NCI-H2107 (cell line): ENCODE results near the gene R3HDM2.
A peak's percentile ranks its signal among the peaks of the same experiment; 100 is the strongest.

Experiments
- DNase-seq: peaks from one replicate; lab custom pipeline; 2025; lab: John Stamatoyannopoulos, UW

The R3HDM2 gene

GRCh38 chr12:57266681-57267080, 164.2 kb downstream of the R3HDM2 start:
- DNase-seq: no peak

GRCh38 chr12:57263096-57263495, 167.7 kb downstream of the R3HDM2 start:
- DNase-seq: no peak

DNA sequence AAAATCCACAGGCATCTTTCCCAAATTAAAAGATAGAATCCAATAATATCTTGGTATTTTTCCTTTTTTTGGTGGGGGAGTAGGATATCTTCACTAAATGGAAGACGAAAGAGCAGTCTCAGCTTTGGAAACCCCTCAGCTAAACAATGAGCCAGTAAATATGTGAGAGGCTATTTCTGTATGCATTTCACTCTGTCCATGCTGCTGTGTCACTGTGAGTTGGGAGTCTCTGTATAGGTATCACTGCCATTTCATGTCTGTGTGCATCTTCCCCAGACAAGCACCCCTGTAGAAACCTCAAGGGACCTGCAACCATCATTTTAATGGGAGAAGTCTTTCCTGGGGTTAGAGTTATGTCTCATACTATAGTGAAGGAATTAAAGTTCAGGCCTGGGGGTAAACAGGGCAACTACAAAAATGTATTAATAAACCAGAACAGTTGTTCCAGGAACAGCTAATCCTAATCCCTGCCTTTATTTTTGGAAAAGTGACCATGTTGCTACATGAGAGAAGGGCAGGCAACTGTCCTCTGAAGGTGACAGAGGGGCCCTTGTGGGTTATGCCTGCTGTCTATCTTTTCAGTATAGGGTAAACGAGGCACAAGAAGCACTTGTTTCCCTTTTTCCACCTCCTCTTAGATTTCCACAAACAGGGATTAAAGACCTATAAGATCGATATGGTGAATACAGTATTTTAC, 168.6 kb downstream of the R3HDM2 start:
- no peak for DNase-seq

DNA sequence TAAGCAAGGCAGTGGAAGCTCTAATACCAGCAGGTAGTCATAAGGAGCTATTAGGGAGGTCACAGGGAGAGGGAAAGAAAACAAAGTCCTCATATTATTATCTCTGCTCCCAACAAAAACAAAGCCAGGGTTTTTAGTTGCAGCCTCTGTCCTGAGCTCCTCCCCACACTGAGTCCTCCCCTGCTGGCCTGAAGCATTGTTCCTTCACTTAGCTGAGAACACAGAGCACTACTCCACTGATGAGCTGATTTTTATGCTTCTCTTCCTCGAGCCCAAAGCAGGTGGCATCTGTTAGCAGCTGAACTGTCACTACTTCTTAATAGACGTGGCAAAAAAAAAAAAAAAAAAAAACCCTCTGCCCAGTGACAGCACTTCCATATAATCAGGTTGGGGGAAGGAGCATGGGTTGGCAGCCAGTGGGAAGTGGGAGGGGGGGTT, 169.4 kb downstream of the R3HDM2 start:
- peak; percentile 91 for DNase-seq

GRCh38 chr12:57260366-57260765, 170.5 kb downstream of the R3HDM2 start:
- DNase-seq: no peak

GRCh38 chr12:57258977-57259970, 171.6 kb downstream of the R3HDM2 start:
- DNase-seq: no peak

GRCh38 chr12:57255916-57256315, 174.9 kb downstream of the R3HDM2 start:
- no peak for DNase-seq

- DNase-seq: no peak
Observed at GRCh38 chr12:57254506-57255280, 176.2 kb downstream of the R3HDM2 start.

DNA sequence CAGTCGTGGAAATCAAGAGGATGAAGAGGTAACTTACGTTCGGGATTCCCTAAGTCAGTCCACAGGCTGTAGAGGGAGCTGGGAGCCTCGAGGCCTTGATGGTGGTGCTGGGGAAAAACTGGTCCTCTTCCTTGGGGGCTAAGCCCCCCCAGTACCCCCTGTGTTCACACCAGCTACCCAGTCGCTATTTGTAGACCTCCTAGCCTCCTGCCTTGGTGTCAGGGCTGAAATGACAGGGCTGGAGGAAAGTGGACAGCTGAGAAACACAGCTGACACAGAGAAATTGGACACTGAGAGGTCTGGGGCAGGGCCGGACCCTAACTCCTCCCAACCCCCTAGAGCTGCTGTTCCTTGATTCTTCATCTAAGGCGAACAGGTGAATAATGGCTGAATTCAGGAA, 179.9 kb downstream of the R3HDM2 start, which contains the start of gene STAC3:
Gene STAC3 (minus strand): TSS at position 232 of the 400 bp plus-strand sequence. CDS start 1,551 bp downstream, outside the sequence.
- DNase-seq: no peak

DNA sequence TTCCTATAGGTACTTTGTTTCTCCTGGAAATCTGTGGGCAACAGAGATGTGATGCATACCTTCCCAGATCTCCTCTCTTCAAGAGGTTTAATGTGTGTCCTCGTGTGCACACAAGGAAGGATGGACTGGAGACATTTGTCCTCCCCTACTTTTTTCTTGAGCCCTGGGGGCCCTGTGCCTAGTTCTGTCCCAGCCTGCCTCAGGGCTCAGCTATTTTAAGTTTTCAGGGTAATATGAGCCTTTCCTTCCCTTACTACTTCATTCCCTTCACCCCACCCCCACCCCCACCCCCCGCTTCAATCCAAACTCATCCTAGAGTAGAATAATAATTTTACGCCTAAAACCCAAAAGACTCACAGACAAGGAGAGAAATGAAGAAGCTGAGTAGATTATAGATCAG, 180.3 kb downstream of the R3HDM2 start:
- DNase-seq: no peak

GRCh38 chr12:57248934-57249742, 181.7 kb downstream of the R3HDM2 start:
- no peak for DNase-seq

DNA sequence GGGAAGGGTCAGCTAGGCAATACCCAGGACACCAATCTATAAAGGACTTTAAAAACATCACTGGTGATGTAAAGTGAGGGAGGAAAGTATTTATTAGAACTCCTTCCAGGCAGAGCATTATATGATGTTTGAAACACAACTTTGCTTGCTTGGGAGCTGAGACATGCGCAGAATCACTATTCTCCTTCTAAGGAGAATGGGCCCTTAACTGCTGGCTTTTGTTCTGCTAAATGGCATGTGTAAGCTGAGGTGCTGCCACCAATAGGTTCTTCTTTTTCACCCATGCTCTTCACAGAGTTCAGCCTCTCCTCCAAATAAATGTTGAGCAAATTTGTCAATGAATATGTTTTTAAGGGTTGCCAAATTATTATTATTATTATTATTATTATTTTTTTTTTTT, 183.8 kb downstream of the R3HDM2 start:
- DNase-seq: no peak

DNA sequence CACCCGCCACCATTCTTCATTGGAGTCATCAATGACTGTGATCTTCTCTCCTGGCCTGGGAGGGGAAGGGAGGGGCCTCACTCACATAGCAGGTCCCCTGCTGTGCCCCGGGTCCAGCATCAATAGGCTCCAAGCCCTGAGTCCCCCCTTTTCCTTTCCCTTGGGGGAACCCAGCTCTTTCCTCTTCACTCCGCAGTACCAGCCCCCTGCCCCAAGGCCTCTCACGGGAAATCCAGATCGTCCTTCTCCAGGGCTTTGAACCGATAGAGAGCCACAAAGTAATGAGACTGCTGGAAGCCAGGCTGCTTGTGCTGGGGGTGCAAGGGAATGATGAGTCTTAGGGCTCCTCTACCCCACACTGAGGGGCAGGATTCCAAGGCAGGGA, 186.5 kb downstream of the R3HDM2 start:
- no peak for DNase-seq

- DNase-seq: peak; percentile 76
Observed at GRCh38 chr12:57243521-57244311, 187.1 kb downstream of the R3HDM2 start.

- DNase-seq: peak; percentile 81
Observed at GRCh38 chr12:57242691-57243454, 188.0 kb downstream of the R3HDM2 start.

DNA sequence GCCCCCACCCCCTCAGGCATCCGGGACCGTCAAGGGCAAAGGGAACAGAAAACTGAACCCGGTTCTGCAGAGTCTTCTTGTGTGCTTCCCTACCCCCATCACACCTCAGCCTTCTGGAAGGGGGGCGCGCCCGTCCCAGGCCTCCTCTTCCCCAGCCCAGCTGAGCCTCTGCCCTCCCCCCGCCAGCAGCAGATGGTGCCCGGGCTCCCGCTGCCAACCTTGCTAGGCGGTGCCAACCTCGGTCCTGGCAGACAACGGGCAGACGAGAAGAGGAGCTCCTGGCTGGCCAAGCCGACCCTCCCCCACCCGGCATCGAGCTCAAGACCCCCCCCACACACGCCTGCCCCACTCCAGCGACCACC, 188.5 kb downstream of the R3HDM2 start:
- peak; percentile 40 for DNase-seq

DNA sequence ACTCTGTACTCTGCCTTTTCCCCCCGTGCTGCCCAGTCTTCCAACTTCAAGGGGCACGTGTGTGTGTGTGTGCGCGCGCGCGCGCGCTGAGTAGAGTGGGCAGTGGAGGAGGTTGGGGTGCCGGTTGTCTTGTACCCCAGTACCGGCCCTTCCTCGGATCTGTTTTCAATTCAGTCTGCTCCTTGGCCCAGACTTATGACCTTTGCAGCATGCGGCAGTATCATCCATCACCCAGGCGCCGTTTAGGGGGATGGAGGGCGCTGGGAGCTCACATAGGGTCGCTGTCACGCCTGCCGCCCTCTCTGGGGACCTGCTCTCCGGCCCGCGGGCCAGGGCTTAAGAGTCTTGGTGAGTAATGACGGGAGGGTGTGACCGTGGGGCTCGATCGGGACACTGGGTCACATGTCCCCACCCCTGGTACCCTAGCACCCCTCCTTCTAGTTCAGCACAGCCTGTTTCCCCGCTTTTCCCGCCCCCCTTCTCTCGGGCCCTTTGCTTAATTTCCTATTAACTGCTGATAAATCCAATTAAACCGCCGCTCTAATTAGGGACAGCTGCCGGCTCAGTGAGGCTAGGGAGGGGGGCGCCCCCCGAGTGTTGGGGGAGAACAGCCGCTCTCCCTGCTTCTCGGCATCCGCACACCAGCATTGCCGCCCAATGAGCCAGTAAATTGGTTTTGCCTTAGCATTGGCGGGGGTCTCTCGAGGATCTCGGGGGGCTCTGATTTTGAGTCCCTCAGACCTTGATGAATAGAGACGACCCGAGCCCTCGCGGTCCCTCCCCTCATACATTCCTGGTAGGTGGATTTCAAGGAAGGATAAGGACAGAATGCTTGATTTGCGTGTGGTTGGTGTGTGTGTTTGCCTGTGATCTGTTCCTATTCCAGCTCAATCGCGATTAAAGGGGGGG, 189.2 kb downstream of the R3HDM2 start:
- no peak for DNase-seq

DNA sequence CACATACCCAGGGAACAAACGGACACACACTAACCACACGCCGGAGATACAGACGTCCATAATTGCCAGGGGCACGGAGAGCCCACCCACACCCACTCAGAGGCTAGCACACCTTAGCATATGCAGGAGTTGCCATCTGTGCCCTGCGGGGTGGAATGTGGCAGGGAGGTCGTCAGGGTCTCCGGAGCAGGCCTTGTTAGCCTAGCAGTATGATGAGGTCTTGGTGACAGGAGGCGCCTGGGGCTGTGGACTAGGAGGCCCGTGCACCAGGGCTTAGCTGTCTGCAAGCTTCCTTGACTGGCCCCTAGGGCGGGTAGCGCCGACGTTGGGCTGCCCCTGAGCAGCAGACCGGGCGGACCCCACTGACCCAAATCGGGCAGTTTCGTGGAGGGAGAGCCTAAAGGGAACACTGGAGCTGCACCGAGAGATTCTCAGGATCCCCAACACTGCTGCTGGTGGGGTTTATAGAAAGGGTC, 189.9 kb downstream of the R3HDM2 start:
- DNase-seq: no peak
